PC-3 (cell line): ENCODE measurements around the gene ACP3. TPM values are rescaled to one million over a fixed set of nuclear protein-coding genes. Genes with fewer than 3 reads are reported as not detected.

ENCODE experiments used
- ATAC-seq: fragments of 200-7000 bp; cut with Tn5 transposase; 2 replicates; pipeline ENCODE4 v1.9.1; 2020; ENCODE audit warnings: mild to moderate bottlenecking, moderate library complexity
- BruUV-seq: library from RNA; stranded (reverse); fragments of 400-500 nt; replicated peaks from 2 replicates; lab custom pipeline; 2021; lab: Mats Ljungman, UMichigan
- CTCF ChIA-PET: fragments of 300-600 bp; sonication (Branson Sonifier 250); formaldehyde crosslinking; loops from one replicate; lab custom pipeline; 2022; ENCODE audit warnings: antibody characterized with exemption; lab: Charles Lee
- POLR2A ChIA-PET: fragments of 300-600 bp; sonication (Branson Sonifier 250); formaldehyde crosslinking; loops from one replicate; lab custom pipeline; 2022; ENCODE audit warnings: antibody characterized with exemption; ENCODE audit not compliant: unreplicated experiment; lab: Charles Lee
- DNase-seq: peaks from one replicate; pipeline ENCODE4 v3.0.0-alpha.2; 2015
- H2AFZ ChIP-seq: fragments of 300-600 bp; sonication (generic); 2 replicates; pipeline ENCODE4 v1.6.0; 2016; ENCODE audit warnings: antibody characterized with exemption, low read length
- H3F3A ChIP-seq: fragments of 300-600 bp; sonication (generic); one replicate; pipeline ENCODE4 v1.6.0; 2017; ENCODE audit warnings: antibody characterized with exemption, low read length, control low read depth, mild to moderate bottlenecking; ENCODE audit not compliant: unreplicated experiment
- H3K27ac ChIP-seq: fragments of 300-600 bp; sonication (generic); 2 replicates; pipeline ENCODE4 v1.5.1; 2016; ENCODE audit warnings: mild to moderate bottlenecking, low read length
- H3K27me3 ChIP-seq: fragments of 300-600 bp; sonication (generic); 2 replicates; pipeline ENCODE4 v1.6.1; 2016; ENCODE audit warnings: low read length, mixed read lengths
- H3K36me3 ChIP-seq: fragments of 300-600 bp; sonication (generic); 2 replicates; pipeline ENCODE4 v1.6.1; 2016; ENCODE audit warnings: low read depth, mixed run types, low read length, mixed read lengths
- H3K4me1 ChIP-seq: fragments of 300-600 bp; sonication (generic); 2 replicates; pipeline ENCODE4 v1.5.1; 2016; ENCODE audit warnings: low read length; ENCODE audit not compliant: insufficient read depth
- H3K4me2 ChIP-seq: fragments of 300-600 bp; sonication (generic); 2 replicates; pipeline ENCODE4 v1.6.0; 2016; ENCODE audit warnings: low read length
- H3K4me3 ChIP-seq: fragments of 300-600 bp; sonication (generic); 2 replicates; pipeline ENCODE4 v1.5.1; 2016; ENCODE audit warnings: mild to moderate bottlenecking, low read length, mixed read lengths
- H3K79me2 ChIP-seq: fragments of 300-600 bp; sonication (generic); 2 replicates; pipeline ENCODE4 v1.6.1; 2017; ENCODE audit warnings: low read length, mixed read lengths
- H3K9ac ChIP-seq: fragments of 300-600 bp; sonication (generic); 2 replicates; pipeline ENCODE4 v1.6.0; 2016; ENCODE audit warnings: mild to moderate bottlenecking, low read length
- H3K9me2 ChIP-seq: fragments of 300-600 bp; sonication (generic); replicated peaks from 2 replicates; pipeline ENCODE4 v1.6.1; 2016; ENCODE audit warnings: mixed run types, low read length, mixed read lengths
- H3K9me3 ChIP-seq: fragments of 300-600 bp; sonication (generic); 2 replicates; pipeline ENCODE4 v1.6.1; 2016; ENCODE audit warnings: low read length, mixed read lengths
- H4K20me1 ChIP-seq: fragments of 300-600 bp; sonication (generic); 2 replicates; pipeline ENCODE4 v1.6.1; 2016; ENCODE audit warnings: low read length, mixed read lengths
- CTCF ChIP-seq: fragments of 300-600 bp; sonication (generic); conservative IDR thresholded peaks from 2 replicates; pipeline ENCODE4 v1.5.1; 2017; ENCODE audit warnings: antibody characterized with exemption, low read depth, mild to moderate bottlenecking, low read length
- EZH2 ChIP-seq: fragments of 300-600 bp; sonication (generic); IDR thresholded peaks from one replicate; pipeline ENCODE4 v1.6.1; 2017; ENCODE audit warnings: antibody characterized with exemption, mild to moderate bottlenecking, low read length; ENCODE audit not compliant: unreplicated experiment
- EZH2phosphoT487 ChIP-seq: fragments of 300-600 bp; sonication (generic); IDR thresholded peaks from 2 replicates; pipeline ENCODE4 v1.6.1; 2018; ENCODE audit warnings: mild to moderate bottlenecking, antibody characterized with exemption, low read length, borderline replicate concordance
- intact Hi-C: fragments of 100-400 bp; cut with micrococcal nuclease; formaldehyde crosslinking; loops from 2 replicates; pipeline ENCODE4 v1.9.0; 2023
- total RNA-seq: library from RNA; depleted of rRNA; stranded (reverse); fragments of >200 nt; gene quantifications from 2 replicates; pipeline ENCODE4 v1.2.3, GENCODE V29; 2014

The ACP3 gene
- total RNA-seq, 1 experiment from 2014 or later, result 0.15 TPM

DNA sequence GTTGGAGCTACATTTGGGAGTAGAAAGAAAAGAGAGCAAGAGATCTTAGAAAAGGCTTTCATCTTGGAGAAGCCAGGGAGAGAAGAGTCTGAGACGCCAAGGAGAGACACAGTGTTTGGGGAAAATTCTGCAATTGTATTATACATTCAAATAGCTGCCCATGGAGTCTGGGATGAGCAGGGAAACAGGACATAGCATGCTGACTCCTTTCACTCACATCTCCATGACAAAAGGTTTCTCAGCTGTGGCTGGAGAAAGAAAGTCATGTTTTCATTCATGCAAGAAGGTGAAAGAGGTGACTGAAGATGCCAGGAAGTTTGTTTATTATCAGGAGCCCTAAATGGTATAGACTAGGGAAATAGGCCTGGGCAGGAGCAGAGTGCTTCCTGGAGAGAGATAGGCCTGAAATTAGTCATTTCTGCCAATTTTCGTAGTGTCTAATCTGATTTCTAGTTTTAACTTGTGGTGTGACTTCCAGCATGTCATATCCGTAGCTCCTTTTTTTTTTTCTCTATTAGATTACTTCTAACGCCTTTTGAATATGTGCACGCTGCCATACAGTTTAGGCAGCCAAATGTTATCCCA lies 34.1 kb downstream of the ACP3 start:
- Histone ChIP-seq H3K9me3 (no peaks in the 10 kb centered on the region), H3K9ac (no peak overlapping the region), H2AFZ (no peak overlapping the region), H3K4me3 (no peak overlapping the region), H3K4me1 (peaks cover 11% of the 10 kb centered on the region), H4K20me1 (no peaks in the 10 kb centered on the region), H3K36me3 (no peaks in the 10 kb centered on the region), H3K79me2 (no peaks in the 10 kb centered on the region), H3K27ac (no peak overlapping the region), H3F3A (no peaks in the 10 kb centered on the region), H3K4me2 (no peak overlapping the region), H3K27me3 (no peaks in the 10 kb centered on the region), H3K9me2 (no peaks in the 10 kb centered on the region)
- DNase-seq (no peak), ATAC-seq (no peak)
- CTCF ChIA-PET, result interaction anchor here (1.0 kb wide), 1 partner anchor 8 kb away, joined by 3 read pairs; no protein-coding TSS in a partner anchor
- no peak for TF ChIP-seq EZH2phosphoT487
- TF ChIP-seq EZH2, result no peak
- no peak for TF ChIP-seq CTCF
- BruUV-seq, result no TSS peak
- intact Hi-C loops, result loop anchor here (5.0 kb wide), 1 partner anchor 291 kb away; no protein-coding TSS in a partner anchor
- POLR2A ChIA-PET, result no interaction called here

- CTCF ChIA-PET, result interaction anchor here (1.0 kb wide), 1 partner anchor 47 kb away, joined by 8 read pairs; no protein-coding TSS in a partner anchor
- H3K9ac ChIP-seq, result no peak overlapping the region
- no peak overlapping the region for H3K27ac ChIP-seq
- H3K4me2 ChIP-seq, result no peak overlapping the region
- no peaks in the 10 kb centered on the region for H3F3A ChIP-seq
- no peaks in the 10 kb centered on the region for H3K9me3 ChIP-seq
- no peaks in the 10 kb centered on the region for H3K4me1 ChIP-seq
- POLR2A ChIA-PET, result no interaction called here
- H3K27me3 ChIP-seq, result no peaks in the 10 kb centered on the region
- intact Hi-C loops, result loop anchor here (1.0 to 5.0 kb wide), 2 partner anchors 47 to 290 kb away; no protein-coding TSS in a partner anchor
- H3K79me2 ChIP-seq, result no peaks in the 10 kb centered on the region
- no peak overlapping the region for H2AFZ ChIP-seq
- H3K36me3 ChIP-seq, result no peaks in the 10 kb centered on the region
- no peak overlapping the region for H3K4me3 ChIP-seq
- BruUV-seq, result no TSS peak
- no peaks in the 10 kb centered on the region for H4K20me1 ChIP-seq
- ATAC-seq (peak; percentile 69), DNase-seq (peak; percentile 79)
- H3K9me2 ChIP-seq, result no peaks in the 10 kb centered on the region
- TF ChIP-seq EZH2, result no peak
- TF ChIP-seq EZH2phosphoT487, result no peak
- peak; percentile 86 for TF ChIP-seq CTCF
Measured at GRCh38 chr3:132352556-132353143, 35.4 kb downstream of the ACP3 start.
